IMR-90 (cell line): ENCODE data around the gene SFXN2. TPM values are rescaled to one million over a fixed set of nuclear protein-coding genes. Genes with fewer than 3 reads are reported as not detected.

ENCODE experiments used
- ATAC-seq: fragments of 200-7000 bp; cut with Tn5 transposase; 2 replicates; pipeline ENCODE4 v1.9.1; 2020; ENCODE audit warnings: low read depth, mild to moderate bottlenecking, moderate library complexity
- BruUV-seq: library from RNA; stranded (reverse); fragments of 400-500 nt; replicated peaks from 2 replicates; lab custom pipeline; 2021; lab: Mats Ljungman, UMichigan
- CTCF ChIA-PET: fragments of 300-600 bp; formaldehyde crosslinking; extraction: SDS; loops from one replicate; lab custom pipeline; 2021; ENCODE audit warnings: antibody characterized with exemption; lab: Yijun Ruan, JAX
- POLR2A ChIA-PET: fragments of 300-600 bp; sonication (Branson Sonifier 250); formaldehyde crosslinking; loops from one replicate; lab custom pipeline; 2022; ENCODE audit warnings: antibody characterized with exemption; ENCODE audit not compliant: unreplicated experiment; lab: Charles Lee
- DNase-seq: peaks from one replicate; pipeline ENCODE4 v3.0.0; 2013
- H2AFZ ChIP-seq: replicated peaks from 2 replicates; pipeline ENCODE3; 2013; ENCODE audit warnings: low read length, mild to moderate bottlenecking; ENCODE audit not compliant: poor library complexity
- H2AK5ac ChIP-seq: 2 replicates; pipeline ENCODE4 v1.6.1; 2013; ENCODE audit warnings: low read depth, low read length, inconsistent platforms
- H2AK9ac ChIP-seq: replicated peaks from 2 replicates; pipeline ENCODE3; 2013; ENCODE audit warnings: mild to moderate bottlenecking, low read depth, low read length, moderate library complexity; ENCODE audit not compliant: poor library complexity
- H2BK120ac ChIP-seq: 2 replicates; pipeline ENCODE4 v1.6.1; 2013; ENCODE audit warnings: low read depth, low read length, inconsistent platforms
- H2BK15ac ChIP-seq: 3 replicates; pipeline ENCODE4 v1.6.1; 2013; ENCODE audit warnings: low read depth, low read length, inconsistent platforms
- H2BK20ac ChIP-seq: 2 replicates; pipeline ENCODE4 v1.6.1; 2013; ENCODE audit warnings: low read depth, mild to moderate bottlenecking, inconsistent platforms, low read length, moderate library complexity
- H2BK5ac ChIP-seq: 2 replicates; pipeline ENCODE4 v1.6.1; 2013; ENCODE audit warnings: mild to moderate bottlenecking, low read depth, low read length, inconsistent platforms; ENCODE audit not compliant: poor library complexity, severe bottlenecking
- H3K14ac ChIP-seq: replicated peaks from 2 replicates; pipeline ENCODE4 v1.6.1; 2013; ENCODE audit warnings: low read depth, low read length, inconsistent platforms
- H3K18ac ChIP-seq: 2 replicates; pipeline ENCODE4 v1.6.1; 2013; ENCODE audit warnings: low read depth, low read length, control low read depth
- H3K23ac ChIP-seq: 2 replicates; pipeline ENCODE4 v1.6.1; 2013; ENCODE audit warnings: low read depth, low read length, inconsistent platforms
- H3K27ac ChIP-seq: 2 replicates; pipeline ENCODE4 v1.5.1; 2013; ENCODE audit warnings: mild to moderate bottlenecking, control low read depth, low read length; ENCODE audit not compliant: insufficient read depth
- H3K27me3 ChIP-seq: 2 replicates; pipeline ENCODE4 v1.6.1; 2013; ENCODE audit warnings: low read length; ENCODE audit not compliant: control insufficient read depth, insufficient read depth
- H3K36me3 ChIP-seq: 2 replicates; pipeline ENCODE4 v1.6.1; 2013; ENCODE audit warnings: low read length, mixed read lengths; ENCODE audit not compliant: control insufficient read depth, insufficient read depth
- H3K4ac ChIP-seq: 2 replicates; pipeline ENCODE4 v1.6.1; 2013; ENCODE audit warnings: low read depth, low read length, inconsistent platforms
- H3K4me1 ChIP-seq: 2 replicates; pipeline ENCODE4 v1.6.1; 2013; ENCODE audit warnings: low read length, mixed read lengths; ENCODE audit not compliant: control insufficient read depth, insufficient read depth
- H3K4me2 ChIP-seq: 2 replicates; pipeline ENCODE4 v1.6.1; 2013; ENCODE audit warnings: low read depth, mild to moderate bottlenecking, control low read depth, low read length, moderate library complexity
- H3K4me3 ChIP-seq: 2 replicates; pipeline ENCODE4 v1.5.1; 2013; ENCODE audit warnings: low read depth, mild to moderate bottlenecking, control low read depth, low read length, moderate library complexity; ENCODE audit not compliant: insufficient read depth
- H3K56ac ChIP-seq: 2 replicates; pipeline ENCODE4 v1.6.1; 2013; ENCODE audit warnings: low read length, inconsistent platforms; ENCODE audit not compliant: insufficient read depth; ENCODE audit errors: extremely low read depth
- H3K79me1 ChIP-seq, 2 experiments: 2 replicates each; pipeline ENCODE4 v1.6.1; 2013; ENCODE audit warnings: low read length in 2 of 2, inconsistent platforms in 1 of 2, low read depth in 1 of 2
- H3K9ac ChIP-seq: 2 replicates; pipeline ENCODE4 v1.6.1; 2013; ENCODE audit warnings: low read depth, low read length, control low read depth
- H3K9me1 ChIP-seq: 2 replicates; pipeline ENCODE4 v1.6.1; 2013; ENCODE audit warnings: low read length, inconsistent platforms; ENCODE audit not compliant: insufficient read depth
- H3K9me3 ChIP-seq: 2 replicates; pipeline ENCODE4 v1.6.1; 2013; ENCODE audit warnings: low read length; ENCODE audit not compliant: control insufficient read depth, insufficient read depth
- H4K20me1 ChIP-seq: 2 replicates; pipeline ENCODE4 v1.6.1; 2013; ENCODE audit warnings: low read length, inconsistent platforms; ENCODE audit not compliant: insufficient read depth
- H4K5ac ChIP-seq: 2 replicates; pipeline ENCODE4 v1.6.1; 2013; ENCODE audit warnings: mild to moderate bottlenecking, low read depth, low read length, control low read depth
- H4K8ac ChIP-seq, 2 experiments: 2 replicates each; pipeline ENCODE4 v1.6.1; 2013; ENCODE audit warnings: low read depth in 2 of 2, low read length in 2 of 2, control low read depth in 1 of 2, inconsistent platforms in 1 of 2
- H4K91ac ChIP-seq: 2 replicates; pipeline ENCODE4 v1.6.1; 2013; ENCODE audit warnings: low read depth, low read length, inconsistent platforms; ENCODE audit not compliant: insufficient read depth
- CHD1 ChIP-seq: IDR thresholded peaks from 2 replicates; pipeline ENCODE4 v1.6.1; 2012; ENCODE audit warnings: low read depth, low read length, improper control_type of control experiment
- CTCF ChIP-seq: conservative IDR thresholded peaks from 2 replicates; pipeline ENCODE4 v1.5.1; 2012; ENCODE audit warnings: mild to moderate bottlenecking, low read depth, low read length, improper control_type of control experiment
- FOS ChIP-seq: fragments of 150-350 bp; IDR thresholded peaks from 2 replicates; pipeline ENCODE4 v1.6.1; 2016; ENCODE audit warnings: low read depth, low read length
- MAFK ChIP-seq: IDR thresholded peaks from 2 replicates; pipeline ENCODE4 v1.6.1; 2012; ENCODE audit warnings: low read depth, low read length, improper control_type of control experiment
- MAZ ChIP-seq: IDR thresholded peaks from 2 replicates; pipeline ENCODE4 v1.6.1; 2012; ENCODE audit warnings: low read depth, mild to moderate bottlenecking, low read length, improper control_type of control experiment, moderate library complexity, borderline replicate concordance
- NFE2L2 ChIP-seq: fragments of 150-350 bp; IDR thresholded peaks from 2 replicates; pipeline ENCODE4 v1.6.1; 2016; ENCODE audit warnings: low read depth, mild to moderate bottlenecking, low read length
- POLR2A ChIP-seq: IDR thresholded peaks from 2 replicates; pipeline ENCODE4 v1.6.1; 2012; ENCODE audit warnings: mild to moderate bottlenecking, low read depth, low read length
- RAD21 ChIP-seq: IDR thresholded peaks from 2 replicates; pipeline ENCODE4 v1.6.1; 2012; ENCODE audit warnings: low read length, improper control_type of control experiment
- RCOR1 ChIP-seq: IDR thresholded peaks from 2 replicates; pipeline ENCODE4 v1.6.1; 2012; ENCODE audit warnings: mild to moderate bottlenecking, low read length, improper control_type of control experiment; ENCODE audit not compliant: insufficient replicate concordance
- RFX5 ChIP-seq: IDR thresholded peaks from 2 replicates; pipeline ENCODE4 v1.8.0; 2012; ENCODE audit warnings: low read depth, mild to moderate bottlenecking, low read length, moderate library complexity
- SMC3 ChIP-seq: fragments of 150-350 bp; IDR thresholded peaks from 2 replicates; pipeline ENCODE4 v1.6.1; 2016; ENCODE audit warnings: low read depth, mild to moderate bottlenecking, antibody characterized with exemption, low read length, moderate library complexity
- USF2 ChIP-seq: fragments of 150-350 bp; IDR thresholded peaks from 2 replicates; pipeline ENCODE4 v1.6.1; 2017; ENCODE audit warnings: mild to moderate bottlenecking, antibody characterized with exemption, low read length, low read depth
- WGBS, 2 experiments: methylation state at CpG; one replicate each; pipeline versions ENCODE4 v1.1.5 to v1.1.7; 2013; ENCODE audit warnings: missing lambda C conversion rate in 2 of 2; ENCODE audit not compliant: insufficient read length in 1 of 2; ENCODE audit errors: extremely low coverage in 2 of 2; 5-methylcytosine and 5-hydroxymethylcytosine counted together
- dilution Hi-C: fragments of 300-500 bp; cut with HindIII; formaldehyde crosslinking; loops from one replicate; pipeline ENCODE4 v1.14.3; 2018; ENCODE audit warnings: low sequenced_read_pairs; ENCODE audit not compliant: unreplicated experiment
- in situ Hi-C: fragments of 300-500 bp; cut with MboI; formaldehyde crosslinking; loops from 3 replicates; pipeline ENCODE4 v1.14.3; 2019; ENCODE audit warnings: low sequenced_read_pairs, inconsistent platforms, mixed read lengths
- intact Hi-C: fragments of 100-400 bp; cut with micrococcal nuclease; formaldehyde crosslinking; loops from 2 replicates; pipeline ENCODE4 v1.10.0; 2022
- polyA plus RNA-seq, 3 experiments: library from polyadenylated mRNA; depleted of rRNA; stranded (reverse); fragments of >200 nt; gene quantifications; 2 replicates each; pipeline ENCODE4 v1.2.3, GENCODE V29; 2012; ENCODE audit warnings: low replicate concordance in 1 of 3
- total RNA-seq: library from RNA; depleted of rRNA; stranded (reverse); fragments of >200 nt; gene quantifications from 2 replicates; pipeline ENCODE4 v1.2.3, GENCODE V29; 2012

The SFXN2 gene
- total and polyA plus RNA-seq, 2 of the 4 experiments (the other 2 are of a cell fraction), result 6.9 to 11.7 TPM

GRCh38 chr10:102752934-102753664 is 38.7 kb downstream of the SFXN2 start (continued):
- 0 out of 2 replicates have a peak, but pooled peaks have one; percentile 75 for TF ChIP-seq CHD1
- no peak for TF ChIP-seq NFE2L2
- TF ChIP-seq FOS, result no peak; the same call in 1 of the 2 replicates
- no peak for TF ChIP-seq POLR2A

GRCh38 chr10:102753718-102754117 is 39.3 kb downstream of the SFXN2 start:
- H3K9me1 ChIP-seq, result peaks cover 20% of the 10 kb centered on the region
- BruUV-seq, result no TSS peak
- H3K56ac ChIP-seq, result 0 out of 2 replicates have a peak overlapping the region, but pooled peaks have one; percentile 10
- dilution Hi-C loops (no loop called here), intact Hi-C loops (loop anchor here (2.0 to 5.0 kb wide), 3 partner anchors 23 to 61 kb away; no protein-coding TSS in a partner anchor), in situ Hi-C loops (no loop called here)
- CTCF ChIA-PET, result interaction anchor here (0.5 to 2.0 kb wide), 9 partner anchors 10 to 149 kb away, joined by 3 to 10 read pairs (median 3); partner anchors contain the start of gene WBP1L
- no peak overlapping the region for H2BK15ac ChIP-seq
- peaks cover 14% of the 10 kb centered on the region for H3K4me1 ChIP-seq
- ATAC-seq, result no peak
- H2AK9ac ChIP-seq, result no peak overlapping the region
- H4K5ac ChIP-seq, result no peak overlapping the region
- TF ChIP-seq POLR2A, result no peak
- TF ChIP-seq MAFK, result no peak
- no peak for TF ChIP-seq RFX5
- no peak for TF ChIP-seq SMC3
- no peak for TF ChIP-seq CTCF
- no peak for TF ChIP-seq RAD21
- TF ChIP-seq USF2, result no peak
- TF ChIP-seq RCOR1, result no peak
- no peak for TF ChIP-seq NFE2L2
- TF ChIP-seq MAZ, result no peak
- H3K27ac ChIP-seq, result no peak overlapping the region
- no peak overlapping the region for H2AK5ac ChIP-seq
- H3K27me3 ChIP-seq, result no peaks in the 10 kb centered on the region
- H3K36me3 ChIP-seq, result no peaks in the 10 kb centered on the region
- no peak overlapping the region; the same call in 1 of the 2 replicates for H3K4me2 ChIP-seq
- no CpG with 5 or more reads among the region's 1 CpG for WGBS, 2 experiments
- POLR2A ChIA-PET, result interaction anchor here (0.6 kb wide), 2 partner anchors 36 to 139 kb away, joined by 3 to 4 read pairs; no protein-coding TSS in a partner anchor
- H2BK120ac ChIP-seq, result no peak overlapping the region
- no peaks in the 10 kb centered on the region for H3K9me3 ChIP-seq
- H3K4me3 ChIP-seq, result no peak overlapping the region
- DNase-seq, result no peak
- H2BK5ac ChIP-seq, result peak overlapping the region; percentile 64
- H3K9ac ChIP-seq, result no peak overlapping the region
- no peak overlapping the region for H3K23ac ChIP-seq
- H4K8ac ChIP-seq, result no peak overlapping the region
- no peak overlapping the region for H2BK20ac ChIP-seq
- H3K18ac ChIP-seq, result no peak overlapping the region
- H2AFZ ChIP-seq, result no peak overlapping the region
- H3K79me1 ChIP-seq, result peaks cover 16 to 73% of the 10 kb centered on the region in 2 experiments
- H3K14ac ChIP-seq, result no peak overlapping the region
- peaks cover 72% of the 10 kb centered on the region for H4K20me1 ChIP-seq
- H3K4ac ChIP-seq, result no peak overlapping the region
- H4K91ac ChIP-seq, result no peak overlapping the region
